DND-41 (cell line): ENCODE data around the gene UBD.

Source experiments
- ATAC-seq: fragments of 200-7000 bp; cut with Tn5 transposase; 3 replicates; pipeline ENCODE4 v1.9.1; 2021; ENCODE audit warnings: low read depth; ENCODE audit not compliant: insufficient read depth
- DNase-seq: peaks from one replicate; pipeline ENCODE4 v3.0.0-alpha.2; 2020
- H2AFZ ChIP-seq: 2 replicates; pipeline ENCODE4 v1.6.0; 2012; ENCODE audit warnings: low read depth, low read length
- H3K27ac ChIP-seq: 2 replicates; pipeline ENCODE4 v1.5.1; 2012; ENCODE audit warnings: low read length, inconsistent platforms
- H3K27me3 ChIP-seq: fragments of 200-600 bp; sonication (generic); 2 replicates; pipeline ENCODE4 v1.6.0; 2012; ENCODE audit warnings: low read length, mild to moderate bottlenecking, inconsistent platforms; ENCODE audit not compliant: insufficient read depth, poor library complexity
- H3K36me3 ChIP-seq: 2 replicates; pipeline ENCODE4 v1.5.1; 2012; ENCODE audit warnings: low read length, inconsistent platforms; ENCODE audit not compliant: insufficient read depth
- H3K4me1 ChIP-seq: 2 replicates; pipeline ENCODE4 v1.5.1; 2012; ENCODE audit warnings: mild to moderate bottlenecking, low read length; ENCODE audit not compliant: insufficient read depth
- H3K4me2 ChIP-seq: 2 replicates; pipeline ENCODE4 v1.6.0; 2012; ENCODE audit warnings: mild to moderate bottlenecking, moderate library complexity, low read length, inconsistent platforms; ENCODE audit not compliant: insufficient read depth
- H3K4me3 ChIP-seq, 2 experiments: fragments of 200-600 bp in 1 of 2; shearing (Covaris generic) in 1 of 2; 2 replicates each; pipeline ENCODE4 v1.5.1; 2012 to 2016; ENCODE audit warnings: inconsistent platforms in 2 of 2, low read length in 2 of 2, mild to moderate bottlenecking in 2 of 2, low read depth in 1 of 2, moderate library complexity in 1 of 2
- H3K79me2 ChIP-seq: 2 replicates; pipeline ENCODE4 v1.6.0; 2012; ENCODE audit warnings: low read length, inconsistent platforms; ENCODE audit not compliant: insufficient read depth
- H3K9ac ChIP-seq: 2 replicates; pipeline ENCODE4 v1.6.0; 2012; ENCODE audit warnings: low read depth, mild to moderate bottlenecking, inconsistent platforms, low read length, moderate library complexity
- H3K9me3 ChIP-seq: 2 replicates; pipeline ENCODE4 v1.5.1; 2012; ENCODE audit warnings: low read length, moderate library complexity, mild to moderate bottlenecking, inconsistent platforms; ENCODE audit not compliant: insufficient read depth, severe bottlenecking
- H4K20me1 ChIP-seq: 2 replicates; pipeline ENCODE4 v1.6.0; 2012; ENCODE audit warnings: low read length; ENCODE audit not compliant: insufficient read depth
- EZH2 ChIP-seq: IDR thresholded peaks from 3 replicates; pipeline ENCODE4 v1.6.1; 2012; ENCODE audit warnings: borderline replicate concordance, low read depth, mild to moderate bottlenecking, moderate library complexity, low read length, inconsistent platforms; ENCODE audit not compliant: severe bottlenecking
- TF ChIP-seq, protein P1 (sequence below): IDR thresholded peaks from 2 replicates; pipeline ENCODE4 v1.5.1; 2012; ENCODE audit warnings: borderline replicate concordance, low read length, moderate library complexity, mild to moderate bottlenecking; ENCODE audit not compliant: poor library complexity, severe bottlenecking; ENCODE audit errors: extremely low read depth

UBD gene

DNA sequence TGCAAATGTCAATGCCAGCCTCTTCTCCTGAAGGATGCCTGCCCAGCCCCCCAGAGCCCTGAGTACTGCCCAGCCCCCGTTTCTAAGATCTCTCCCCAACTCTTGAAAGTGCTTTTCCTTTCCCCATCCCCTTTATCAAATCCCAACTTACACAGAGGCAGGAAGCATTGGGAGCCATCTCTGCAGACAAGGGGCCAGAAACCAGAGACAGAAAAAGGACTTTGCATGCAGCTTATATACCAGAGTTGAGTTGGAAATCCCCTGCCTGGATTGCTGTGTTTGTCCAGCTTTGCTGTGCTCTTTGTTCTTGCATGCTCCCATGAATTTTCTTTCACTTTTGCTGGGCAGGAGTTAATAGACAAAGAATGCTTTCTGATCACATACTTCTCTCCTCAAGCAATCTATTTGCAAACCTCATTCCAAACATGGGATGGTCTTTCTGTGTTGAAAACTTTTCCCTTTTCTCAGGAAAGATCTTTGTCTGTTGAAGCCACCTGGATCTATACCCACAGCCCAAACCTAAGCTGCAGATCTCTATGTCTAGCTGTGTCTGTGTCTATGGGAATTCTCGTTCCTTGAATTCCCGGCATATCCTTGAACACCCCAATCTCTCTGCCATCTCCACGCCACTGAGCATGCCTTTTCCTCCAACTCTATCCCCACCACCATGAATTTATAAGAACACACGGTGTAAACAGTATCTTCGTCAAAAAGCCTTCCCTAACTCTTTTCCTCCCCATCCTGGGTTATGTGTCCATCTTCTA, at the start of gene UBD:
UBD (minus strand) TSS at position 209 of the 764 bp plus-strand sequence; CDS start at position 178, 31 bp downstream.
- no peak within 1 kb of the TSS for H3K9ac ChIP-seq
- no peaks in the 10 kb centered on the region for H3K9me3 ChIP-seq
- H3K4me2 ChIP-seq: no peak within 1 kb of the TSS
- ATAC-seq (no peak), DNase-seq (no peak)
- H2AFZ ChIP-seq: no peak within 1 kb of the TSS
- no peak for TF ChIP-seq EZH2
- TF ChIP-seq, protein P1, sequence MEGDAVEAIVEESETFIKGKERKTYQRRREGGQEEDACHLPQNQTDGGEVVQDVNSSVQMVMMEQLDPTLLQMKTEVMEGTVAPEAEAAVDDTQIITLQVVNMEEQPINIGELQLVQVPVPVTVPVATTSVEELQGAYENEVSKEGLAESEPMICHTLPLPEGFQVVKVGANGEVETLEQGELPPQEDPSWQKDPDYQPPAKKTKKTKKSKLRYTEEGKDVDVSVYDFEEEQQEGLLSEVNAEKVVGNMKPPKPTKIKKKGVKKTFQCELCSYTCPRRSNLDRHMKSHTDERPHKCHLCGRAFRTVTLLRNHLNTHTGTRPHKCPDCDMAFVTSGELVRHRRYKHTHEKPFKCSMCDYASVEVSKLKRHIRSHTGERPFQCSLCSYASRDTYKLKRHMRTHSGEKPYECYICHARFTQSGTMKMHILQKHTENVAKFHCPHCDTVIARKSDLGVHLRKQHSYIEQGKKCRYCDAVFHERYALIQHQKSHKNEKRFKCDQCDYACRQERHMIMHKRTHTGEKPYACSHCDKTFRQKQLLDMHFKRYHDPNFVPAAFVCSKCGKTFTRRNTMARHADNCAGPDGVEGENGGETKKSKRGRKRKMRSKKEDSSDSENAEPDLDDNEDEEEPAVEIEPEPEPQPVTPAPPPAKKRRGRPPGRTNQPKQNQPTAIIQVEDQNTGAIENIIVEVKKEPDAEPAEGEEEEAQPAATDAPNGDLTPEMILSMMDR: no peak
- no peaks in the 10 kb centered on the region for H3K4me1 ChIP-seq
- no peaks in the 10 kb centered on the region for H3K36me3 ChIP-seq
- H3K79me2 ChIP-seq: no peaks in the 10 kb centered on the region
- H3K27ac ChIP-seq: no peak within 1 kb of the TSS
- H3K4me3 ChIP-seq: no peak within 1 kb of the TSS
- H4K20me1 ChIP-seq: no peaks in the 10 kb centered on the region
- H3K27me3 ChIP-seq: peaks cover 4% of the 10 kb centered on the region

DNA sequence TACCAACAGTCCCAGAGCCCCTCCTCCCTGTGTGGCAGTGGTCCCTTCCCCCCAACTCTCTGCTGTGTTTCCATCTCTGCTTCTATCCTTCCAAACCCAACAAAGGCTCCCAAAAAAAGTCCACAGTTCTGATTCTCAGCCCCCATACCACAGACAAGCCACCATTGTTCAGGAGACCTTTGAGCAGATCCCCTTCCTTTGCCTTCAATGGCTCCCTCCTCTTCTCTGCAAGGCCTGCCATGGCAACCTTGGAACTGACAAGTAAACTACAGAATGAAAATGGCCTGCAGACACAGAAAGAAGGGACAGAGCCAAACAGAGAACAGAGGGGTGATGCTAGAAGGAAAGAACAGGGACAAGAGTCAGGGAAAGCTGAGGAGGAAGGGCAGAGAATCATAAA, 48.6 kb upstream of the UBD start:
- peaks cover 58% of the 10 kb centered on the region for H3K36me3 ChIP-seq

DNA sequence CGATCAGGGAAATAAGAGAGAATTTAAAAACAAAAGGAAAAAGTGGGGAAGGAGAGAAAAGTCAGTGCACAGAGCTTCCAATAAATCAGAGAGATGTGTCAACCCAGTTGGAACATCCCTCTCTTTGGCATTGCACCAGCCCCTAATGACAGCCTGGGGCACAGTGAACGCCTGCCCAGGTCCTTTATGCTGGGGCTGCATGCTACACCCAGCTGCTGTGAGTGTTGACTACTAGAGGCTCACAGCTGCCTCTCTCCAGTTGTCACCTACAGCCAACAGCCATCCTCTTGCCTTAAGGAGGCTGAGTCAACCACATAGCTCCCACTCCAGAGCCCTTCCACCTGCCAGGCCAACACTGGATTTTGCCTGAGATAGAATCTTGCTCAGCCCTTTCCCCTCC, 44.4 kb upstream of the UBD start:
- no peaks in the 10 kb centered on the region for H3K9me3 ChIP-seq
- peaks cover 44% of the 10 kb centered on the region for H3K36me3 ChIP-seq
- no peaks in the 10 kb centered on the region for H3K79me2 ChIP-seq
- no peak overlapping the region for H2AFZ ChIP-seq
- no peak for DNase-seq
- no peaks in the 10 kb centered on the region for H3K27me3 ChIP-seq
- TF ChIP-seq, protein P1: no peak
- TF ChIP-seq EZH2: no peak
- no peak overlapping the region for H3K9ac ChIP-seq
- no peak for ATAC-seq
- H3K4me2 ChIP-seq: no peak overlapping the region
- H3K4me1 ChIP-seq: no peaks in the 10 kb centered on the region
- no peak overlapping the region for H3K4me3 ChIP-seq
- H3K27ac ChIP-seq: no peak overlapping the region
- H4K20me1 ChIP-seq: no peaks in the 10 kb centered on the region

More for the DNA sequence above, 48.6 kb upstream of the UBD start:
- Histone ChIP-seq H3K27ac (no peak overlapping the region), H3K4me1 (no peaks in the 10 kb centered on the region), H2AFZ (no peak overlapping the region), H3K27me3 (no peaks in the 10 kb centered on the region), H3K9me3 (no peaks in the 10 kb centered on the region), H3K79me2 (no peaks in the 10 kb centered on the region), H4K20me1 (no peaks in the 10 kb centered on the region), H3K4me2 (no peak overlapping the region), H3K4me3 (no peak overlapping the region), H3K9ac (no peak overlapping the region)
- DNase-seq: no peak
- TF ChIP-seq EZH2: no peak
- TF ChIP-seq, protein P1: no peak
- ATAC-seq: no peak
